HG02588 (cell line): ENCODE measurements around the gene S100A11.
A peak's percentile ranks its signal among the peaks of the same experiment; 100 is the strongest.

Experiments used
- ATAC-seq: cut with Tn5 transposase; IDR thresholded peaks from one replicate; pipeline ENCODE4 v1.9.1; 2021; ENCODE audit warnings: mild to moderate bottlenecking, moderate library complexity; ENCODE audit not compliant: unreplicated experiment

Gene S100A11

GRCh38 chr1:152039886-152040285, 3.1 kb upstream of the S100A11 start:
- ATAC-seq = no peak

- no peak for ATAC-seq
Measured at GRCh38 chr1:152039461-152039860, 2.7 kb upstream of the S100A11 start.

- ATAC-seq = no peak
Measured at GRCh38 chr1:152038871-152039270, 2.1 kb upstream of the S100A11 start.

GRCh38 chr1:152035539-152036266, 1.1 kb downstream of the S100A11 start:
- ATAC-seq = no peak

GRCh38 chr1:152034654-152035538, 1.9 kb downstream of the S100A11 start:
- peak; percentile 43 for ATAC-seq

GRCh38 chr1:152034324-152034653, 2.5 kb downstream of the S100A11 start:
- peak; percentile 7 for ATAC-seq

GRCh38 chr1:152029929-152030211, 6.9 kb downstream of the S100A11 start:
- no peak for ATAC-seq

- ATAC-seq = no peak
Measured at GRCh38 chr1:152029144-152029928, 7.5 kb downstream of the S100A11 start.

- ATAC-seq = no peak
Measured at GRCh38 chr1:152026895-152027294, 9.9 kb downstream of the S100A11 start.

- ATAC-seq = no peak
Measured at GRCh38 chr1:152024223-152024622, 12.6 kb downstream of the S100A11 start.

GRCh38 chr1:152023221-152023620, 13.6 kb downstream of the S100A11 start:
- no peak for ATAC-seq

- ATAC-seq = no peak
Measured at GRCh38 chr1:152022474-152022873, 14.3 kb downstream of the S100A11 start.

GRCh38 chr1:152021569-152021968, 15.2 kb downstream of the S100A11 start:
- ATAC-seq = no peak

GRCh38 chr1:152020849-152021248, 16.0 kb downstream of the S100A11 start:
- ATAC-seq = no peak

- ATAC-seq = no peak
Measured at GRCh38 chr1:152018537-152018936, 18.3 kb downstream of the S100A11 start.

- no peak for ATAC-seq
Measured at GRCh38 chr1:152015766-152016165, 21.0 kb downstream of the S100A11 start.

GRCh38 chr1:152014943-152015342, 21.9 kb downstream of the S100A11 start:
- no peak for ATAC-seq

GRCh38 chr1:152013664-152014237, 23.1 kb downstream of the S100A11 start:
- no peak for ATAC-seq

GRCh38 chr1:152009691-152010090, 27.1 kb downstream of the S100A11 start:
- no peak for ATAC-seq

- ATAC-seq = no peak
Measured at GRCh38 chr1:152007047-152007446, 29.8 kb downstream of the S100A11 start.

GRCh38 chr1:152005360-152005912, 31.4 kb downstream of the S100A11 start:
- no peak for ATAC-seq
